ENCODE measurements around the gene PRCC. TPM values are rescaled to one million over a fixed set of nuclear protein-coding genes. Genes with fewer than 3 reads are reported as not detected.

PRCC gene
- total and polyA plus RNA-seq, 2 of the 8 experiments (the other 6 are each of a cell fraction or from before 2014, with no cell fraction given) = 95.2 to 115 TPM

DNA sequence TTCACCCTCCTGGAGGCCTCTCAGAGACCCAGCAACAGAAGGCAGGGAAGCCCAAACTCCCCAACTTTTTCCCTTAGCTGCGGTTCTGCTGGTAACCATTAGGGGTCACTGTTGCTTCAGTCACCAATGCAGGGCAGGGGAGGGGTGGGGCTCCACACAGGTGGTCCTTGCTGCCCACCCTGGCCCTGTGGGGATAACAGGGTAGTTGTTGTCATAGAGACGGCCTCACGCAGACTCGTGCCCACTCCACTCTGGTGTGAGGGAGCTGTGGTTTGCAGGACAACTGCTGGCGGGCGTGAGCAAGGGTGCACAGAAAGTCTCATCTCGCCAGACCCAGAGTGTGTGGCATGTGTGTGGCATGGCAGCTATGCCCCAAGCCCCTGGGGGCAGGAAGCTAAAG, 71.6 kb downstream of the PRCC start (continued):
- TF ChIP-seq, protein P1, sequence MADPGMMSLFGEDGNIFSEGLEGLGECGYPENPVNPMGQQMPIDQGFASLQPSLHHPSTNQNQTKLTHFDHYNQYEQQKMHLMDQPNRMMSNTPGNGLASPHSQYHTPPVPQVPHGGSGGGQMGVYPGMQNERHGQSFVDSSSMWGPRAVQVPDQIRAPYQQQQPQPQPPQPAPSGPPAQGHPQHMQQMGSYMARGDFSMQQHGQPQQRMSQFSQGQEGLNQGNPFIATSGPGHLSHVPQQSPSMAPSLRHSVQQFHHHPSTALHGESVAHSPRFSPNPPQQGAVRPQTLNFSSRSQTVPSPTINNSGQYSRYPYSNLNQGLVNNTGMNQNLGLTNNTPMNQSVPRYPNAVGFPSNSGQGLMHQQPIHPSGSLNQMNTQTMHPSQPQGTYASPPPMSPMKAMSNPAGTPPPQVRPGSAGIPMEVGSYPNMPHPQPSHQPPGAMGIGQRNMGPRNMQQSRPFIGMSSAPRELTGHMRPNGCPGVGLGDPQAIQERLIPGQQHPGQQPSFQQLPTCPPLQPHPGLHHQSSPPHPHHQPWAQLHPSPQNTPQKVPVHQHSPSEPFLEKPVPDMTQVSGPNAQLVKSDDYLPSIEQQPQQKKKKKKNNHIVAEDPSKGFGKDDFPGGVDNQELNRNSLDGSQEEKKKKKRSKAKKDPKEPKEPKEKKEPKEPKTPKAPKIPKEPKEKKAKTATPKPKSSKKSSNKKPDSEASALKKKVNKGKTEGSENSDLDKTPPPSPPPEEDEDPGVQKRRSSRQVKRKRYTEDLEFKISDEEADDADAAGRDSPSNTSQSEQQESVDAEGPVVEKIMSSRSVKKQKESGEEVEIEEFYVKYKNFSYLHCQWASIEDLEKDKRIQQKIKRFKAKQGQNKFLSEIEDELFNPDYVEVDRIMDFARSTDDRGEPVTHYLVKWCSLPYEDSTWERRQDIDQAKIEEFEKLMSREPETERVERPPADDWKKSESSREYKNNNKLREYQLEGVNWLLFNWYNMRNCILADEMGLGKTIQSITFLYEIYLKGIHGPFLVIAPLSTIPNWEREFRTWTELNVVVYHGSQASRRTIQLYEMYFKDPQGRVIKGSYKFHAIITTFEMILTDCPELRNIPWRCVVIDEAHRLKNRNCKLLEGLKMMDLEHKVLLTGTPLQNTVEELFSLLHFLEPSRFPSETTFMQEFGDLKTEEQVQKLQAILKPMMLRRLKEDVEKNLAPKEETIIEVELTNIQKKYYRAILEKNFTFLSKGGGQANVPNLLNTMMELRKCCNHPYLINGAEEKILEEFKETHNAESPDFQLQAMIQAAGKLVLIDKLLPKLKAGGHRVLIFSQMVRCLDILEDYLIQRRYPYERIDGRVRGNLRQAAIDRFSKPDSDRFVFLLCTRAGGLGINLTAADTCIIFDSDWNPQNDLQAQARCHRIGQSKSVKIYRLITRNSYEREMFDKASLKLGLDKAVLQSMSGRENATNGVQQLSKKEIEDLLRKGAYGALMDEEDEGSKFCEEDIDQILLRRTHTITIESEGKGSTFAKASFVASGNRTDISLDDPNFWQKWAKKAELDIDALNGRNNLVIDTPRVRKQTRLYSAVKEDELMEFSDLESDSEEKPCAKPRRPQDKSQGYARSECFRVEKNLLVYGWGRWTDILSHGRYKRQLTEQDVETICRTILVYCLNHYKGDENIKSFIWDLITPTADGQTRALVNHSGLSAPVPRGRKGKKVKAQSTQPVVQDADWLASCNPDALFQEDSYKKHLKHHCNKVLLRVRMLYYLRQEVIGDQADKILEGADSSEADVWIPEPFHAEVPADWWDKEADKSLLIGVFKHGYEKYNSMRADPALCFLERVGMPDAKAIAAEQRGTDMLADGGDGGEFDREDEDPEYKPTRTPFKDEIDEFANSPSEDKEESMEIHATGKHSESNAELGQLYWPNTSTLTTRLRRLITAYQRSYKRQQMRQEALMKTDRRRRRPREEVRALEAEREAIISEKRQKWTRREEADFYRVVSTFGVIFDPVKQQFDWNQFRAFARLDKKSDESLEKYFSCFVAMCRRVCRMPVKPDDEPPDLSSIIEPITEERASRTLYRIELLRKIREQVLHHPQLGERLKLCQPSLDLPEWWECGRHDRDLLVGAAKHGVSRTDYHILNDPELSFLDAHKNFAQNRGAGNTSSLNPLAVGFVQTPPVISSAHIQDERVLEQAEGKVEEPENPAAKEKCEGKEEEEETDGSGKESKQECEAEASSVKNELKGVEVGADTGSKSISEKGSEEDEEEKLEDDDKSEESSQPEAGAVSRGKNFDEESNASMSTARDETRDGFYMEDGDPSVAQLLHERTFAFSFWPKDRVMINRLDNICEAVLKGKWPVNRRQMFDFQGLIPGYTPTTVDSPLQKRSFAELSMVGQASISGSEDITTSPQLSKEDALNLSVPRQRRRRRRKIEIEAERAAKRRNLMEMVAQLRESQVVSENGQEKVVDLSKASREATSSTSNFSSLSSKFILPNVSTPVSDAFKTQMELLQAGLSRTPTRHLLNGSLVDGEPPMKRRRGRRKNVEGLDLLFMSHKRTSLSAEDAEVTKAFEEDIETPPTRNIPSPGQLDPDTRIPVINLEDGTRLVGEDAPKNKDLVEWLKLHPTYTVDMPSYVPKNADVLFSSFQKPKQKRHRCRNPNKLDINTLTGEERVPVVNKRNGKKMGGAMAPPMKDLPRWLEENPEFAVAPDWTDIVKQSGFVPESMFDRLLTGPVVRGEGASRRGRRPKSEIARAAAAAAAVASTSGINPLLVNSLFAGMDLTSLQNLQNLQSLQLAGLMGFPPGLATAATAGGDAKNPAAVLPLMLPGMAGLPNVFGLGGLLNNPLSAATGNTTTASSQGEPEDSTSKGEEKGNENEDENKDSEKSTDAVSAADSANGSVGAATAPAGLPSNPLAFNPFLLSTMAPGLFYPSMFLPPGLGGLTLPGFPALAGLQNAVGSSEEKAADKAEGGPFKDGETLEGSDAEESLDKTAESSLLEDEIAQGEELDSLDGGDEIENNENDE (IDR thresholded peaks at IDR 0.05; ENCODE audit: insufficient replicate concordance, low read length) = no peak
- TF ChIP-seq TBP (IDR thresholded peaks at IDR 0.05; ENCODE audit: low read depth, low read length) (no peak), SP1 (IDR thresholded peaks at IDR 0.05; ENCODE audit: low read depth, low read length) (no peak), EGR1 (IDR thresholded peaks at IDR 0.05; ENCODE audit: borderline replicate concordance, low read depth, low read length) (no peak), BRCA1 (IDR thresholded peaks at IDR 0.05; ENCODE audit: low read depth, low read length) (no peak), RFX5 (IDR thresholded peaks at IDR 0.05; ENCODE audit: borderline replicate concordance, low read depth, low read length) (no peak)
- TF ChIP-seq, protein P2, sequence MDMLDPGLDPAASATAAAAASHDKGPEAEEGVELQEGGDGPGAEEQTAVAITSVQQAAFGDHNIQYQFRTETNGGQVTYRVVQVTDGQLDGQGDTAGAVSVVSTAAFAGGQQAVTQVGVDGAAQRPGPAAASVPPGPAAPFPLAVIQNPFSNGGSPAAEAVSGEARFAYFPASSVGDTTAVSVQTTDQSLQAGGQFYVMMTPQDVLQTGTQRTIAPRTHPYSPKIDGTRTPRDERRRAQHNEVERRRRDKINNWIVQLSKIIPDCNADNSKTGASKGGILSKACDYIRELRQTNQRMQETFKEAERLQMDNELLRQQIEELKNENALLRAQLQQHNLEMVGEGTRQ (IDR thresholded peaks at IDR 0.05; ENCODE audit: low read length) = no peak
- TF ChIP-seq, protein P3, sequence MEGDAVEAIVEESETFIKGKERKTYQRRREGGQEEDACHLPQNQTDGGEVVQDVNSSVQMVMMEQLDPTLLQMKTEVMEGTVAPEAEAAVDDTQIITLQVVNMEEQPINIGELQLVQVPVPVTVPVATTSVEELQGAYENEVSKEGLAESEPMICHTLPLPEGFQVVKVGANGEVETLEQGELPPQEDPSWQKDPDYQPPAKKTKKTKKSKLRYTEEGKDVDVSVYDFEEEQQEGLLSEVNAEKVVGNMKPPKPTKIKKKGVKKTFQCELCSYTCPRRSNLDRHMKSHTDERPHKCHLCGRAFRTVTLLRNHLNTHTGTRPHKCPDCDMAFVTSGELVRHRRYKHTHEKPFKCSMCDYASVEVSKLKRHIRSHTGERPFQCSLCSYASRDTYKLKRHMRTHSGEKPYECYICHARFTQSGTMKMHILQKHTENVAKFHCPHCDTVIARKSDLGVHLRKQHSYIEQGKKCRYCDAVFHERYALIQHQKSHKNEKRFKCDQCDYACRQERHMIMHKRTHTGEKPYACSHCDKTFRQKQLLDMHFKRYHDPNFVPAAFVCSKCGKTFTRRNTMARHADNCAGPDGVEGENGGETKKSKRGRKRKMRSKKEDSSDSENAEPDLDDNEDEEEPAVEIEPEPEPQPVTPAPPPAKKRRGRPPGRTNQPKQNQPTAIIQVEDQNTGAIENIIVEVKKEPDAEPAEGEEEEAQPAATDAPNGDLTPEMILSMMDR (IDR thresholded peaks at IDR 0.05; ENCODE audit: control extremely low read depth in 1 of 3, insufficient read depth in 1 of 3, low read depth in 1 of 3, low read length in 3 of 3) = peak; percentile 92 to 94 (median 93)
